ENCODE data around the gene GSS. TPM values are rescaled to one million over a fixed set of nuclear protein-coding genes. Genes with fewer than 3 reads are reported as not detected.

Gene GSS
- total and polyA plus RNA-seq, 2 of the 8 experiments (the other 6 are each of a cell fraction or from before 2014, with no cell fraction given), result 34.6 to 43.2 TPM

- no peak for DNase-seq (ENCODE audit: low read depth in 1 of 2, low spot score in 2 of 2)
- Histone ChIP-seq H3K4me1 (replicated peaks in 1 of 4; ENCODE audit: control insufficient read depth in 3 of 4, insufficient read depth in 4 of 4, low read length in 3 of 4) (no peaks in the 10 kb centered on the region), H2BK20ac (ENCODE audit: low read length) (no peak overlapping the region), H4K8ac (ENCODE audit: extremely low read depth, insufficient read depth, low read length) (no peak overlapping the region), H3K4me2 (ENCODE audit: insufficient read depth in 1 of 2, low read depth in 2 of 2, low read length in 2 of 2) (no peak overlapping the region), H3K9me3 (ENCODE audit: insufficient read depth in 2 of 2, low read depth in 1 of 2, low read length in 1 of 2) (no peaks in the 10 kb centered on the region), H4K5ac (ENCODE audit: insufficient read length, low read depth, low read length) (no peak overlapping the region), H3K4me3 (ENCODE audit: extremely low read depth in 1 of 4, insufficient read depth in 2 of 4, low read depth in 3 of 4, low read length in 4 of 4) (no peak overlapping the region), H3K27ac (ENCODE audit: low read depth, low read length) (no peak overlapping the region), H3K79me1 (ENCODE audit: low read depth, low read length) (no peaks in the 10 kb centered on the region), H2BK12ac (ENCODE audit: low read depth, low read length) (no peak overlapping the region), H3K79me2 (ENCODE audit: control insufficient read depth in 1 of 2, insufficient read depth in 2 of 2, low read length in 2 of 2) (no peaks in the 10 kb centered on the region), H3K23ac (ENCODE audit: insufficient read length) (no peak overlapping the region), H3K27me3 (replicated peaks in 1 of 4; ENCODE audit: control insufficient read depth in 3 of 4, extremely low read depth in 1 of 4, insufficient read depth in 3 of 4, low read length in 3 of 4) (no peaks in the 10 kb centered on the region), H3K4ac (replicated peaks; ENCODE audit: insufficient read length, low read depth, low read length) (no peak overlapping the region), H3K23me2 (ENCODE audit: low read depth, low read length) (no peaks in the 10 kb centered on the region), H2BK5ac (ENCODE audit: low read depth, low read length) (no peak overlapping the region), H3K9ac (replicated peaks in 1 of 4; ENCODE audit: extremely low read depth in 1 of 4, low read depth in 3 of 4, low read length in 3 of 4) (no peak overlapping the region), H2AK5ac (ENCODE audit: low read depth, low read length) (no peak overlapping the region), H3K14ac (ENCODE audit: insufficient read length) (no peak overlapping the region), H4K91ac (replicated peaks; ENCODE audit: insufficient read length, low read length) (no peak overlapping the region), H4K20me1 (replicated peaks in 1 of 2; ENCODE audit: control insufficient read depth in 1 of 2, insufficient read depth in 2 of 2, low read length in 2 of 2) (peaks cover 0 to 1% of the 10 kb centered on the region in 2 experiments), H3K18ac (ENCODE audit: extremely low read depth, low read length) (no peak overlapping the region), H2BK15ac (ENCODE audit: low read length) (no peak overlapping the region), H3K36me3 (ENCODE audit: control insufficient read depth in 2 of 4, insufficient read depth in 4 of 4, low read length in 3 of 4) (no peaks in the 10 kb centered on the region), H3K56ac (replicated peaks; ENCODE audit: insufficient read length, low read depth, low read length) (no peak overlapping the region), H2AFZ (ENCODE audit: low read length) (no peak overlapping the region), H2BK120ac (replicated peaks; ENCODE audit: low read depth, low read length) (no peak overlapping the region)
- no peak for FAIRE-seq
- ChIA-PET POLR2A (ENCODE audit: partially characterized antibody) (interaction anchor here (0.6 kb wide), 1 partner anchor 14 kb away, joined by 3 read pairs; no protein-coding TSS in a partner anchor), CTCF (ENCODE audit: partially characterized antibody) (interaction anchor here (0.8 kb wide), 1 partner anchor 25 kb away, joined by 5 read pairs; no protein-coding TSS in a partner anchor)
- no peak for TF ChIP-seq SP1 (IDR thresholded peaks at IDR 0.05; ENCODE audit: low read depth, low read length)
- no peak for TF ChIP-seq CHD1 (IDR thresholded peaks at IDR 0.05; ENCODE audit: low read depth, low read length)
- no peak for TF ChIP-seq GTF2F1 (IDR thresholded peaks at IDR 0.05; ENCODE audit: borderline replicate concordance, low read depth, low read length)
- no peak for TF ChIP-seq MAX (IDR thresholded peaks at IDR 0.05)
- TF ChIP-seq KDM4A (IDR thresholded peaks at IDR 0.05; ENCODE audit: low read depth, low read length, severe bottlenecking), result no peak
- TF ChIP-seq RBBP5 (IDR thresholded peaks at IDR 0.05; ENCODE audit: borderline replicate concordance, low read depth, low read length), result no peak
- TF ChIP-seq ASH2L (IDR thresholded peaks at IDR 0.05; ENCODE audit: low read length), result no peak
- no peak for TF ChIP-seq POU5F1 (IDR thresholded peaks at IDR 0.05; ENCODE audit: low read depth, low read length)
- no peak for TF ChIP-seq KDM5A (IDR thresholded peaks at IDR 0.05; ENCODE audit: low read length)
- no peak for TF ChIP-seq USF2 (IDR thresholded peaks at IDR 0.05; ENCODE audit: low read length)
- no peak for TF ChIP-seq CBX5 (IDR thresholded peaks at IDR 0.05; ENCODE audit: low read depth, low read length)
- no peak for TF ChIP-seq KDM1A (IDR thresholded peaks at IDR 0.05; ENCODE audit: borderline replicate concordance, low read length)
- no peak for TF ChIP-seq BACH1 (IDR thresholded peaks at IDR 0.05; ENCODE audit: low read length)
- WGBS, 2 experiments (ENCODE audit: extremely low coverage in 1 of 2, insufficient coverage in 1 of 2, insufficient read length in 1 of 2, insufficient replicate concordance in 2 of 2, low coverage in 1 of 2, low lambda C conversion rate in 2 of 2, missing lambda C conversion rate in 1 of 2), result 83% methylated on average over 3 of the region's 3 CpGs; no CpG with 5 or more reads in 1 of the 2 experiments
Observed at GRCh38 chr20:34904202-34904621, 51.4 kb downstream of the GSS start.

Measured in H1 (cell line).